A673 (cell line): ENCODE measurements around the gene CBLL1. TPM values are rescaled to one million over a fixed set of nuclear protein-coding genes. Genes with fewer than 3 reads are reported as not detected.

Experiments used
- BruUV-seq: library from RNA; stranded (reverse); fragments of 400-500 nt; replicated peaks from 2 replicates; lab custom pipeline; 2021; lab: Mats Ljungman, UMichigan
- CTCF ChIA-PET: fragments of 300-600 bp; sonication (Branson Sonifier 250); formaldehyde crosslinking; loops from one replicate; lab custom pipeline; 2022; ENCODE audit warnings: antibody characterized with exemption; lab: Charles Lee
- POLR2A ChIA-PET: fragments of 300-600 bp; sonication (Branson Sonifier 250); formaldehyde crosslinking; loops from one replicate; lab custom pipeline; 2022; ENCODE audit warnings: antibody characterized with exemption; ENCODE audit not compliant: low non-redundant PET; lab: Charles Lee
- DNase-seq: peaks from one replicate; pipeline ENCODE4 v3.0.0-alpha.2; 2015; ENCODE audit warnings: low spot score
- H3K27ac ChIP-seq: fragments of 200-600 bp; sonication (generic); 2 replicates; pipeline ENCODE4 v1.5.1; 2016; ENCODE audit warnings: mixed run types, low read depth, mild to moderate bottlenecking, mixed read lengths, antibody characterized with exemption, low read length; ENCODE audit not compliant: poor library complexity, severe bottlenecking
- H3K27me3 ChIP-seq: fragments of 200-600 bp; sonication (generic); replicated peaks from 2 replicates; pipeline ENCODE4 v1.6.1; 2017; ENCODE audit warnings: mixed run types, low read depth, mild to moderate bottlenecking, mixed read lengths, antibody characterized with exemption, low read length; ENCODE audit not compliant: insufficient read depth, poor library complexity
- H3K36me3 ChIP-seq: fragments of 200-600 bp; sonication (generic); 2 replicates; pipeline ENCODE4 v1.6.1; 2016; ENCODE audit warnings: mixed run types, mild to moderate bottlenecking, mixed read lengths, antibody characterized with exemption, low read length; ENCODE audit not compliant: insufficient read depth, poor library complexity, severe bottlenecking
- H3K4me1 ChIP-seq: fragments of 200-600 bp; sonication (generic); 2 replicates; pipeline ENCODE4 v1.6.1; 2017; ENCODE audit warnings: mixed run types, mild to moderate bottlenecking, mixed read lengths, antibody characterized with exemption, low read length; ENCODE audit not compliant: insufficient read depth, poor library complexity, severe bottlenecking
- H3K4me3 ChIP-seq: fragments of 200-600 bp; sonication (generic); 2 replicates; pipeline ENCODE4 v1.5.1; 2016; ENCODE audit warnings: low read depth, mixed run types, mild to moderate bottlenecking, mixed read lengths, low read length; ENCODE audit not compliant: poor library complexity, severe bottlenecking
- H3K9me3 ChIP-seq: fragments of 200-600 bp; sonication (generic); 2 replicates; pipeline ENCODE4 v1.6.1; 2016; ENCODE audit warnings: mixed run types, low read depth, mild to moderate bottlenecking, mixed read lengths, antibody characterized with exemption, low read length; ENCODE audit not compliant: poor library complexity, severe bottlenecking
- EZH2 ChIP-seq: fragments of 200-600 bp; sonication (generic); IDR thresholded peaks from 2 replicates; pipeline ENCODE4 v1.6.1; 2017; ENCODE audit warnings: borderline replicate concordance, low read depth, mild to moderate bottlenecking, mixed read lengths, antibody characterized with exemption, low read length; ENCODE audit not compliant: poor library complexity, severe bottlenecking
- intact Hi-C: fragments of 100-400 bp; cut with micrococcal nuclease; formaldehyde crosslinking; loops from one replicate; pipeline ENCODE4 v1.10.0; 2022; ENCODE audit not compliant: unreplicated experiment
- total RNA-seq: library from RNA; stranded (reverse); gene quantifications from 2 replicates; pipeline ENCODE4 v1.2.3, GENCODE V29; 2021
- TF ChIP-seq, protein P1 (sequence below): fragments of 300-800, 200-600 bp; sonication (generic); conservative IDR thresholded peaks from 2 replicates; pipeline ENCODE4 v1.5.1; 2017; ENCODE audit warnings: low read depth, mild to moderate bottlenecking, antibody characterized with exemption, low read length, moderate library complexity, mixed read lengths

CBLL1 gene
- total RNA-seq, 1 experiment from 2014 or later = 37.9 TPM

- BruUV-seq = no TSS peak
- Histone ChIP-seq H3K27ac (no peak overlapping the region), H3K9me3 (no peaks in the 10 kb centered on the region), H3K4me3 (no peak overlapping the region), H3K27me3 (peaks cover 5% of the 10 kb centered on the region), H3K4me1 (no peaks in the 10 kb centered on the region), H3K36me3 (no peaks in the 10 kb centered on the region)
- CTCF ChIA-PET = no interaction called here
- TF ChIP-seq EZH2 = no peak
- TF ChIP-seq, protein P1, sequence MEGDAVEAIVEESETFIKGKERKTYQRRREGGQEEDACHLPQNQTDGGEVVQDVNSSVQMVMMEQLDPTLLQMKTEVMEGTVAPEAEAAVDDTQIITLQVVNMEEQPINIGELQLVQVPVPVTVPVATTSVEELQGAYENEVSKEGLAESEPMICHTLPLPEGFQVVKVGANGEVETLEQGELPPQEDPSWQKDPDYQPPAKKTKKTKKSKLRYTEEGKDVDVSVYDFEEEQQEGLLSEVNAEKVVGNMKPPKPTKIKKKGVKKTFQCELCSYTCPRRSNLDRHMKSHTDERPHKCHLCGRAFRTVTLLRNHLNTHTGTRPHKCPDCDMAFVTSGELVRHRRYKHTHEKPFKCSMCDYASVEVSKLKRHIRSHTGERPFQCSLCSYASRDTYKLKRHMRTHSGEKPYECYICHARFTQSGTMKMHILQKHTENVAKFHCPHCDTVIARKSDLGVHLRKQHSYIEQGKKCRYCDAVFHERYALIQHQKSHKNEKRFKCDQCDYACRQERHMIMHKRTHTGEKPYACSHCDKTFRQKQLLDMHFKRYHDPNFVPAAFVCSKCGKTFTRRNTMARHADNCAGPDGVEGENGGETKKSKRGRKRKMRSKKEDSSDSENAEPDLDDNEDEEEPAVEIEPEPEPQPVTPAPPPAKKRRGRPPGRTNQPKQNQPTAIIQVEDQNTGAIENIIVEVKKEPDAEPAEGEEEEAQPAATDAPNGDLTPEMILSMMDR = no peak
- DNase-seq = no peak
- intact Hi-C loops = no loop called here
- POLR2A ChIA-PET = no interaction called here
Observed at GRCh38 chr7:107785170-107785569, 41.2 kb downstream of the CBLL1 start.

- intact Hi-C loops = no loop called here
- Histone ChIP-seq H3K9me3 (no peaks in the 10 kb centered on the region), H3K27me3 (peaks cover 5% of the 10 kb centered on the region), H3K36me3 (no peaks in the 10 kb centered on the region), H3K4me3 (no peak overlapping the region), H3K4me1 (no peaks in the 10 kb centered on the region), H3K27ac (no peak overlapping the region)
- ChIA-PET CTCF (no interaction called here), POLR2A (no interaction called here)
- TF ChIP-seq, protein P1 = no peak
- no peak for TF ChIP-seq EZH2
- no TSS peak for BruUV-seq
- DNase-seq = no peak
Observed at GRCh38 chr7:107785926-107786325, 42.0 kb downstream of the CBLL1 start.

GRCh38 chr7:107788216-107788615 lies 44.3 kb downstream of the CBLL1 start:
- DNase-seq = no peak
- H3K4me1 ChIP-seq = no peaks in the 10 kb centered on the region
- H3K4me3 ChIP-seq = no peak overlapping the region
- no TSS peak for BruUV-seq
- CTCF ChIA-PET = no interaction called here
- intact Hi-C loops = no loop called here
- peaks cover 5% of the 10 kb centered on the region for H3K27me3 ChIP-seq
- no peaks in the 10 kb centered on the region for H3K36me3 ChIP-seq
- POLR2A ChIA-PET = no interaction called here
- TF ChIP-seq, protein P1 = no peak
- TF ChIP-seq EZH2 = no peak
- no peak overlapping the region for H3K27ac ChIP-seq
- no peaks in the 10 kb centered on the region for H3K9me3 ChIP-seq
